Testis (tissue), 3 donors: ENCODE measurements around the gene PRSS3. TPM values are rescaled to one million over a fixed set of nuclear protein-coding genes. Genes with fewer than 3 reads are reported as not detected.
"Not testable (repeated sequence)": the region's sequence is repeated elsewhere in the genome, so short reads cannot be mapped to it uniquely, and the experiment has no call there.

Source experiments
- DNase-seq: peaks from one replicate; pipeline ENCODE4 v3.0.0-alpha.2; 2019
- H3K27ac ChIP-seq, 2 donors: fragments of 200-600 bp; sonication (generic); one replicate each; pipeline ENCODE4 v1.5.1; 2019
- H3K27me3 ChIP-seq: fragments of 200-600 bp; sonication (generic); one replicate; pipeline ENCODE4 v1.5.1; 2019
- H3K36me3 ChIP-seq: fragments of 200-600 bp; sonication (generic); one replicate; pipeline ENCODE4 v1.5.1; 2017; ENCODE audit warnings: low read depth; ENCODE audit errors: missing control alignments
- H3K4me1 ChIP-seq: fragments of 200-600 bp; sonication (generic); one replicate; pipeline ENCODE4 v1.5.1; 2019
- H3K4me3 ChIP-seq, 2 donors: fragments of 200-600 bp; sonication (generic); one replicate each; pipeline ENCODE4 v1.5.1; 2017 to 2019
- H3K9me3 ChIP-seq: fragments of 200-600 bp; sonication (generic); one replicate; pipeline ENCODE4 v1.5.1; 2017
- POLR2A ChIP-seq: fragments of 450-650 bp; IDR thresholded peaks from one replicate; pipeline ENCODE4 v1.6.1; 2017; ENCODE audit warnings: antibody characterized with exemption, mild to moderate bottlenecking, moderate library complexity
- WGBS, 2 donors: methylation state at CpG; one replicate each; pipeline ENCODE4 v1.1.5; 2018; 5-methylcytosine and 5-hydroxymethylcytosine counted together
- intact Hi-C: fragments of 100-400 bp; cut with DNase I; formaldehyde crosslinking; loops from one replicate; pipeline ENCODE4 v1.15.1; 2023; ENCODE audit warnings: low total_unique reads
- polyA plus RNA-seq: library from polyadenylated mRNA; stranded (reverse); fragments of 350-450 nt; fragmentation: Illumina TruSeq; extraction: RNeasy Lipid Tissue Mini Kit (QIAGEN cat#74804); gene quantifications from one replicate; pipeline ENCODE4 v1.2.3, GENCODE V29; 2014; ENCODE audit warnings: low read depth, low replicate concordance; ENCODE audit not compliant: insufficient read depth
- total RNA-seq, 2 donors: library from RNA; depleted of rRNA; stranded (reverse); fragments of >200 nt; gene quantifications; one replicate each; pipeline ENCODE4 v1.2.3, GENCODE V29; 2016
- TF ChIP-seq, protein P1 (sequence below), 3 experiments: fragments of 450-650 bp in 2 of 3; fragments of 200-600 bp in 1 of 3; sonication (generic) in 1 of 3; IDR thresholded peaks; one replicate each; pipeline ENCODE4 v1.5.1; 2016 to 2019; ENCODE audit warnings: antibody characterized with exemption in 3 of 3, mild to moderate bottlenecking in 2 of 3, moderate library complexity in 1 of 3

PRSS3 gene
- total and polyA plus RNA-seq, 3 donors from 2014 or later, result 0.68 to 6.5 (median 3.3) TPM

DNA sequence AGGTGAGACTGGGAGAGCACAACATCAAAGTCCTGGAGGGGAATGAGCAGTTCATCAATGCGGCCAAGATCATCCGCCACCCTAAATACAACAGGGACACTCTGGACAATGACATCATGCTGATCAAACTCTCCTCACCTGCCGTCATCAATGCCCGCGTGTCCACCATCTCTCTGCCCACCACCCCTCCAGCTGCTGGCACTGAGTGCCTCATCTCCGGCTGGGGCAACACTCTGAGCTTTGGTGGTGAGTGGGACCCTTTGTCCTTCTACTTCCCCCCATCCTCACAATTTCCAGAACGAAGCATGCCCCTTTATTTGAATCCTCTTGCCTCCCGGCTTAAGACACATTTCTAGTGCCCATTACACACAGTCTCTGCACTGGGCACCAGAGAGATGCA is 2.5 kb downstream of the PRSS3 start:
- Histone ChIP-seq H3K36me3 (no peaks in the 10 kb centered on the region), H3K27me3 (no peaks in the 10 kb centered on the region), H3K4me3 (no peak overlapping the region), H3K27ac (no peak overlapping the region), H3K9me3 (no peaks in the 10 kb centered on the region), H3K4me1 (no peaks in the 10 kb centered on the region)
- TF ChIP-seq POLR2A, result no peak
- TF ChIP-seq, protein P1, sequence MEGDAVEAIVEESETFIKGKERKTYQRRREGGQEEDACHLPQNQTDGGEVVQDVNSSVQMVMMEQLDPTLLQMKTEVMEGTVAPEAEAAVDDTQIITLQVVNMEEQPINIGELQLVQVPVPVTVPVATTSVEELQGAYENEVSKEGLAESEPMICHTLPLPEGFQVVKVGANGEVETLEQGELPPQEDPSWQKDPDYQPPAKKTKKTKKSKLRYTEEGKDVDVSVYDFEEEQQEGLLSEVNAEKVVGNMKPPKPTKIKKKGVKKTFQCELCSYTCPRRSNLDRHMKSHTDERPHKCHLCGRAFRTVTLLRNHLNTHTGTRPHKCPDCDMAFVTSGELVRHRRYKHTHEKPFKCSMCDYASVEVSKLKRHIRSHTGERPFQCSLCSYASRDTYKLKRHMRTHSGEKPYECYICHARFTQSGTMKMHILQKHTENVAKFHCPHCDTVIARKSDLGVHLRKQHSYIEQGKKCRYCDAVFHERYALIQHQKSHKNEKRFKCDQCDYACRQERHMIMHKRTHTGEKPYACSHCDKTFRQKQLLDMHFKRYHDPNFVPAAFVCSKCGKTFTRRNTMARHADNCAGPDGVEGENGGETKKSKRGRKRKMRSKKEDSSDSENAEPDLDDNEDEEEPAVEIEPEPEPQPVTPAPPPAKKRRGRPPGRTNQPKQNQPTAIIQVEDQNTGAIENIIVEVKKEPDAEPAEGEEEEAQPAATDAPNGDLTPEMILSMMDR (IDR thresholded peaks at IDR 0.05), result no peak
- no peak for DNase-seq
- 82 to 89% methylated on average over 8 of the region's 8 CpGs for WGBS, 2 donors
- intact Hi-C loops, result no loop called here

DNA sequence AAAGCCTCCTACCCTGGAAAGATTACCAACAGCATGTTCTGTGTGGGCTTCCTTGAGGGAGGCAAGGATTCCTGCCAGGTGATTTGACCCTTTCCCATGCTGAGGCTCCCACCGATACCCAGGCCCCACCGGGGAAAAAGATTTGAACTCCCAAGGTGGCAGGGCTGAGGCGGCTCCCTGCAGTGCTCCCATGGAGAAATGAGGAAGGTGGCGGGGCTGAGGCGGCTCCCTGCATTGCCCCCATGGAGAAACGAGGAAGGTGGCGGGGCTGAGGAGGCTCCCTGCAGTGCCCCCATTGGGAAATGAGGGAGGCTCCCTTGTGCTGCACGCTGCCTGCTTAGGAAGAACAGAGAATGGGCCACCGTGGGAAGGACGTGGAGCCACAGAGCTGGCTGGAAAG is 3.2 kb downstream of the PRSS3 start:
- no peak for DNase-seq
- Histone ChIP-seq H3K27me3 (no peaks in the 10 kb centered on the region), H3K27ac (no peak overlapping the region), H3K9me3 (no peaks in the 10 kb centered on the region), H3K4me3 (no peak overlapping the region), H3K4me1 (no peaks in the 10 kb centered on the region), H3K36me3 (no peaks in the 10 kb centered on the region)
- WGBS, 2 donors, result 86 to 89% methylated on average over 10 of the region's 10 CpGs
- no peak for TF ChIP-seq POLR2A
- TF ChIP-seq, protein P1 (IDR thresholded peaks at IDR 0.05), result no peak
- intact Hi-C loops, result no loop called here

DNA sequence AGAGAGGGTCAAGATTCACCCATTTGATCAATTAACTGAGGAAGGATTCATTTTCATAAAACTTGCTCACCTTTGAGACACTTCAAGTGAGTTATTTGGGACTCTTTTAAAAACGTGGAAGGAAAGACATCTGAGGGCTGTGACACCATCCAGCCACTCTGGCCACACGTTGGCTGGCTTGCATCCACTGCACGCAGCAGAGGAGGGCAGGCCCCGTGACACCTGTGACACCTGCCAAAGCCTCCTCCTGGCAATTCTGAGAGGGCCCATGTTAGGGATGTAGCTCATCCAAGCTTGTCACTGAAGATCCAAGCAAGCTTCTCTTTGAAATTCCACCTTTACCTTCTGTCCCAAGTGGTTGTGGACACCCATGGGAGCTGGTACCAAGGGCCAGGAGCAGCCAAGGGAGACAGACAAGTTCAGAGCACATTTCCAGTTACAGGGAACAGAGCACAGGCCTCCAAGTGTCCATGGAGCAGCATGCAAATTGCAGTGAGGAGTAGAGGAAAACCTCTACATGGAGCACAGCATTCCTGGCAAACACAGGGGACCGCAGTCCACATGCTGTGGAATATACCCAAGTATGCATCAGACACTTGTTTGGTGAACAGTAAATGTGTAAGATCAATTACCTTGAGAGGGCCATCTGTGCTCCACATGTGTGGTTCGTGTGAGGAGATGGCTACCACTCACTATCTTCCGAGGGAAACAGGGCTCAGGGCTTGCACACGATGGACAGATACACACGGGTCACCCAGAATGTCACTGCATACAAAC is 4.8 kb downstream of the PRSS3 start:
- TF ChIP-seq, protein P1 (IDR thresholded peaks at IDR 0.05), result no peak
- no peak for TF ChIP-seq POLR2A
- DNase-seq, result no peak
- Histone ChIP-seq H3K27me3 (no peaks in the 10 kb centered on the region), H3K4me1 (no peaks in the 10 kb centered on the region), H3K36me3 (no peaks in the 10 kb centered on the region), H3K9me3 (no peaks in the 10 kb centered on the region), H3K4me3 (no peak overlapping the region), H3K27ac (no peak overlapping the region)
- intact Hi-C loops, result no loop called here
- WGBS, 2 donors, result 79 to 91% methylated on average over 5 to 9 of the region's 9 CpGs

DNA sequence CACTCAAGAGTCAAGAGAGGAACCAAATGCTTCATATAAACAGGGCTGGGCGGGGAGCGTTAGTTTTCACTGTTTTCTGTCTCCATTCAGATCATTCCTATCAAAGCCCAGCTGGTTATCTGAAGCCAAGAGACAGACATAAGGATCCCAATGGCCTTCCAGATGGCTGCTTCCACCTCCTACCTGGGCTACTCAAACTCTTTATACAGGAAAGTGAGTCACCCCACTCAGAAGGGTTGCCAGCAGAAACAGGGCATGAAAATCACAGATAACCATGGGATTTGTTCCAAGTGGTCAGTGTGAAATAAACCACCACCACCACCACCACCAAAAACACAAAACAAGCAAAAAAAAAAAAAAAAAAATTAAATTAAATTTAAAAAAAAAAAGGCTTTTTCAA is 5.5 kb downstream of the PRSS3 start:
- DNase-seq, result no peak
- intact Hi-C loops, result no loop called here
- Histone ChIP-seq H3K27ac (no peak overlapping the region), H3K36me3 (no peaks in the 10 kb centered on the region), H3K4me3 (no peak overlapping the region), H3K27me3 (no peaks in the 10 kb centered on the region), H3K9me3 (no peaks in the 10 kb centered on the region), H3K4me1 (no peaks in the 10 kb centered on the region)
- TF ChIP-seq, protein P1 (IDR thresholded peaks at IDR 0.05), result no peak
- no peak for TF ChIP-seq POLR2A
- WGBS, 2 donors, result 55 to 74% methylated on average over 2 of the region's 2 CpGs

DNA sequence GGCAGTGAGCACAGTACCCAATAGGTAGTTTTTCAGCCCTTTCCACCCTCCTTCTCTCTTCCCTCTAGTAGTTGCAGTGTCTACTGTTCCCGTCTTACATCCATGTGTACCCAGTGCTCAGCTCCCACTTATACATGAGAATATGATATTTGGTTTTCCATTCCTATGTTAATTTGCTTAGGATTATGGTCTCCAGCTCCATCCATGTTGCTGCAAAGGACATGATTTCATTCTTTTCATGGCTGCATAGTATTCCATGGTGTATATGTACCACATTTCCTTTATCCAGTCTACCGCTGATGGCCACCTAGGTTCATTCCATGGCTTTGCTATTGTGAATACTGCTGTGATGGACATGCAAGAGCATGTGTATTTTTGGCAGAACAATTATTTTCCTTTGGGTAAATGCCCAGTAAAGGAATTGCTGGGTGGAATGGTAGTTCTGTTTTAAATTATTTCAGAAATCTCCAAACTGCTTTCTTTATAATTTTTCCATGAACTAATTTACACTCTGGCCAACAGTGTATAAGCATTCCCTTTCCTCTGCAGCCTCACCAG is 6.7 kb downstream of the PRSS3 start:
- 86 to 91% methylated on average over 2 of the region's 2 CpGs for WGBS, 2 donors
- H3K27me3 ChIP-seq, H3K4me1 ChIP-seq, intact Hi-C loops, H3K36me3 ChIP-seq, H3K4me3 ChIP-seq, DNase-seq, H3K9me3 ChIP-seq, H3K27ac ChIP-seq: not testable (repeated sequence)

DNA sequence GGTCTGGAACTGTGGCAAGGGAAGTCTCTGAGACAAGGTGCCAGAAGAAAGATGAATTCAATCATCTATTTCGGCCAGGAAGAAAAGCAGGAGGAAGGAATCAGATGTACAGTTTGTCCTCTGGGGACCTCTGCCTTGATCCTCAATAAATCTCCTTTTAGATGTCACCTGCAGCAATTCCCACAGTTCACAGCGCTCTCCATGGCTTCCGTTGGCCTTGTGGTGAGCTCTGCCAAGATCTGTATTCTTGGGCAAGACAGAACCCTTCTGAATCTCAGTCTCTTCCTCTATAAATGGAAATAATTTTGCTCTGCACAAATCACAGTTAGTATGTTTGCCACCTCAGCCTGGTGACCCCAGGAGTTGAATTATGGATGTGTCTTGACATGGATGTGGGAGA is 8.8 kb downstream of the PRSS3 start:
- H3K4me3 ChIP-seq, intact Hi-C loops: not testable (repeated sequence)

DNA sequence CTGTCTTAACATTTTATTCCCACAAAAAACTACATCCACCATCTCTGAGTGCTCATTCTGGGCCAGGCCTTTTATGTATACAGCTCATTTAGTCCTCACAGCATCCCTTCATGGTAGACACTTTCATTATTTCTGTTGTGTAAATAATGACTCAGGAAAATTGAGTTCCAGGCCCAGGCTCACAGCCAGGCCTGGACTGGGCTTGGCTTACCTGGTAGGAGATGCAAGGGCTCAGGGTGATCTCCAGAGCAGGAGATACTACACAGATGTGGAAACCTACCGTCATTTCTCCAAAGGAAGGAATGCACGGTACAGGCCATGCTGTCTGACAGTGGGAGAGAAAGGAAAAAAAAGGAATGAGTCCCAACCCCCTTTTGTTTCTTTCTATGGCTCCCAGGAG is 11.8 kb downstream of the PRSS3 start:
- H3K4me3 ChIP-seq, H3K9me3 ChIP-seq, H3K27me3 ChIP-seq, DNase-seq, H3K27ac ChIP-seq, intact Hi-C loops, H3K4me1 ChIP-seq, H3K36me3 ChIP-seq: not testable (repeated sequence)
- WGBS, 2 donors, result 57 to 81% methylated on average over 2 of the region's 2 CpGs

More for the DNA sequence above, 8.8 kb downstream of the PRSS3 start:
- H3K9me3 ChIP-seq, DNase-seq, H3K4me1 ChIP-seq, H3K27me3 ChIP-seq, H3K27ac ChIP-seq, H3K36me3 ChIP-seq: not testable (repeated sequence)
- 79 to 84% methylated on average over 3 of the region's 3 CpGs for WGBS, 2 donors

DNA sequence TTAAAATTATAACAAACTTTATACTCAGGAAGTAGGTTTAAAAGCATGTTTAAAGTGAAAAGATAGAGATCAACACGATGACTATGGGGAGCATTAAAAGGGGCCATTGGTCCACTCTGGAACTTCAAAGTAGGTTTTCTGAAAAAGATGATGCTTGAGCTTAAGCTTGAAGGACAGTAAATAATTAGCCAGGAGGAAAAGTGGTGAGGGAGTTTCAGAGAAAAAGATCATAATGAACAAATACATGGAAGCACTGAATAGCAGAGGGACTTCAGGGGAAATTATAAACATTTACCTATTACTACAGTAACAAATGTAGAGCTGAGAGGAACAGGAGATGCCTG is 13.6 kb downstream of the PRSS3 start:
- H3K4me3 ChIP-seq, H3K36me3 ChIP-seq, H3K4me1 ChIP-seq, H3K9me3 ChIP-seq, H3K27me3 ChIP-seq, DNase-seq, H3K27ac ChIP-seq, intact Hi-C loops: not testable (repeated sequence)
- WGBS, 2 donors, result 80 to 88% methylated on average over 1 of the region's 1 CpG
